ENCODE measurements around the gene GHRHR.

GHRHR gene

GRCh38 chr7:30933124-30933974 is 30.4 kb upstream of the GHRHR start:
- no peak for TF ChIP-seq CTCF (IDR thresholded peaks at IDR 0.05; ENCODE audit: insufficient read depth, low read depth, low read length, missing control alignments)
- DNase-seq (ENCODE audit: low read depth) = no peak
- no peak overlapping the region for H3K4me3 ChIP-seq (ENCODE audit: low read length)

- DNase-seq (ENCODE audit: low read depth) = no peak
- no peak overlapping the region for H3K4me3 ChIP-seq (ENCODE audit: low read length)
- TF ChIP-seq CTCF (IDR thresholded peaks at IDR 0.05; ENCODE audit: insufficient read depth, low read depth, low read length, missing control alignments) = no peak
Measured at GRCh38 chr7:30934225-30934624, 29.5 kb upstream of the GHRHR start.

GRCh38 chr7:30934732-30935568 is 28.8 kb upstream of the GHRHR start:
- H3K4me3 ChIP-seq (ENCODE audit: low read length) = no peak overlapping the region
- DNase-seq (ENCODE audit: low read depth) = no peak
- TF ChIP-seq CTCF (IDR thresholded peaks at IDR 0.05; ENCODE audit: insufficient read depth, low read depth, low read length, missing control alignments) = no peak

- H3K4me3 ChIP-seq (ENCODE audit: low read length) = no peak overlapping the region
- no peak for DNase-seq (ENCODE audit: low read depth)
- no peak for TF ChIP-seq CTCF (IDR thresholded peaks at IDR 0.05; ENCODE audit: insufficient read depth, low read depth, low read length, missing control alignments)
Measured at GRCh38 chr7:30935569-30935877, 28.2 kb upstream of the GHRHR start.

- TF ChIP-seq CTCF (IDR thresholded peaks at IDR 0.05; ENCODE audit: insufficient read depth, low read depth, low read length, missing control alignments) = no peak
- H3K4me3 ChIP-seq (ENCODE audit: low read length) = no peak overlapping the region
- DNase-seq (ENCODE audit: low read depth) = no peak
Measured at GRCh38 chr7:30936650-30937245, 27.0 kb upstream of the GHRHR start.

- no peak for TF ChIP-seq CTCF (IDR thresholded peaks at IDR 0.05; ENCODE audit: insufficient read depth, low read depth, low read length, missing control alignments)
- no peak overlapping the region for H3K4me3 ChIP-seq (ENCODE audit: low read length)
- no peak for DNase-seq (ENCODE audit: low read depth)
Measured at GRCh38 chr7:30937416-30937815, 26.3 kb upstream of the GHRHR start.

All from epithelial cell of esophagus (primary cell).